HEK293 (cell line): ENCODE measurements around the gene ABCF2.

Source experiments
- GLI4 ChIP-seq: fragments of 450-650 bp; formaldehyde crosslinking; IDR thresholded peaks from 2 replicates; pipeline ENCODE4 v1.5.1; 2016; ENCODE audit warnings: missing biosample characterization, missing genetic modification characterization
- ZBTB8A ChIP-seq: fragments of 450-650 bp; formaldehyde crosslinking; IDR thresholded peaks from 2 replicates; pipeline ENCODE4 v1.5.1; 2016; ENCODE audit warnings: missing biosample characterization, missing genetic modification characterization
- ZNF19 ChIP-seq: fragments of 450-650 bp; formaldehyde crosslinking; IDR thresholded peaks from 2 replicates; pipeline ENCODE4; 2016; ENCODE audit warnings: missing biosample characterization, missing genetic modification characterization, low read depth

DNA sequence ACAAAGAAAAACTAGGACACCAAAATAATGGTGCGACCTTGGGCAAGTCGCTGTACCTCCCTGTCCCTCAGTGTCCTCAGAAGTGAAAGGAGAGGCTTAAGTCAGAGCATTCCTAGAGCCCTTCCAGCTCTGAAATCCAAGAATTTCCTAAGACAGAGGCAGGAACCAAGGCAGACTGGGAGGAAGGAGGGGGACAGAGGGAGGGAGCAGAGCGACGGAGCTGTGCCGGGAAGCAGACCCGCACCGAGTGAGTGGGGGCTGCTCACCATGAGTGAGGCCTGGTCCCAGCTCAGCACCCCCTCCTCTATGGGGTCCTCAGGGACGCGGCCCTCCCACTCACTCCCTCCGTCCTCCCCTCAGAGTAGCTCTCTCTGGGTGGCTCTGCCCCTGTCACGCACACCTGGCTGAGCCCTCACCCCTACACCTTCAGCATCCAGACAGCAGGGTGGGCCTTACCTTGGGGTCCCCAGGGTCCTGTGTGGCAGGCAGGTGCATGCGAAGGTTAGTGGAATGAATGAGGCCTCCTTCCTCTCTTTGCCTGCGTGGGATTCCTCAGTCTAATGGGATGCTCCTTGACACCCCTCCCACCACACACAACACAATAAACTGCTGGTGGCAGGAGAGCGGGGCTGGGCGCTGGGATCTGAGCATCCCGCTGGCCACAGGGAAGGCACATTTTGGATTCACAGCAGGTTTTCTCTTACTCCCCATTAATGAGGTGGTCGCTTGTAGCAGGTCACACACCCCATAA is 26.1 kb upstream of the ABCF2 start:
- TF ChIP-seq GLI4, result no peak
- TF ChIP-seq ZNF19, result no peak
- no peak for TF ChIP-seq ZBTB8A (tag by site-specific recombination)
